ENCODE results near the gene PLXNB1.

PLXNB1 gene

DNA sequence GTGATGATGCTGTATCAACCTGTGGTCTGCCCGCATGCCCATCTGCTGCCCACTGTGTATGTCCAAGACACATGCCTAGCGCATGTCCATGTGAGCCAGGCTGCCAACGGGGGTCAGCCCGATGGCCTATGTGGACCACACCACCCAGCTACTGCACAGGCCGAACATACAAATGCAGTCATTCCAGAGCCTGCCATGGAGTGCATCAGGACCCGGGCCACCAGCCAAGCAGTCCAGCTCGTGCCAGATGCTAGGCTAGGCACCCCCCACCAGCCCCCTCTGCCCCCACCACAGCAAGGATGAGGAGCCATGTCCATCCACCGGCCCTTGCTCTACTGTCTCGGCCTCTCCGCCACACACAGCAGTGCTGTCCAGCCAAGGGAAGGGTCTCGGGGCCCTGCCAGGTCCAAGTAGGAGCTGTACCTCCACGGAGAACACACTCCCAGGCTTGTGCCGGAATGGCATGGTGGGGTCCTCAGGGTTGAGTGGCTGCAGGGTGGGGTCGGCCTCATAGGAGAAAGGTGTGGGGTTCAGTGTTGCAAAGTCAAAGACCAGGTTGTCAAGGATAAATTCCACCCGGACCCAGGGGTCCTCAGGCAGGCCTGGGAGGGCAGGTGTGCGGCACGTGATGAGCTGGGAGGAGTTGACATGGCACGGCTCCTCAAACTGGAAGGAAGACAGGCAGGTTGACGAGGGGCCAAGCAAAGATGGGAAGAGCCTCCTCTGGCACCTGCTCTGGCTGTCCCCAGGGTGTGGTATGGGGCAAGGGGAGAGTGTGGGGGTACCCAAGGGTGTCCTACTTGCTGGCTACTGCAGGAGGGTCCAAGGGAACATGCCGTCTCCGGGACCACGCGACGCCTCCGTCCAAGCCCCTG, 15.3 kb downstream of the PLXNB1 start:
- Histone ChIP-seq H3K4me2 (ENCODE audit: low read length) (no peak overlapping the region), H3K9me3 (ENCODE audit: low read length) (no peaks in the 10 kb centered on the region), H3K4me1 (ENCODE audit: insufficient read depth, low read length, severe bottlenecking) (no peaks in the 10 kb centered on the region), H4K20me1 (ENCODE audit: insufficient read depth, low read length) (no peaks in the 10 kb centered on the region), H2AFZ (ENCODE audit: low read length) (no peak overlapping the region), H3F3A (ENCODE audit: insufficient read depth, low read length) (no peaks in the 10 kb centered on the region), H3K36me3 (ENCODE audit: insufficient read depth, low read length) (no peaks in the 10 kb centered on the region), H3K79me2 (ENCODE audit: insufficient read depth, low read length) (no peaks in the 10 kb centered on the region), H3K9me2 (ENCODE audit: low read depth, low read length) (no peaks in the 10 kb centered on the region), H3K27me3 (ENCODE audit: insufficient read depth, low read length) (peaks cover 6% of the 10 kb centered on the region; the same call in 1 of the 2 replicates), H3K4me3 (ENCODE audit: low read depth, low read length, poor library complexity, severe bottlenecking) (no peak overlapping the region), H3K9ac (ENCODE audit: low read length) (no peak overlapping the region), H3K27ac (ENCODE audit: low read depth, low read length, poor library complexity, severe bottlenecking) (no peak overlapping the region)
- TF ChIP-seq, protein P1, sequence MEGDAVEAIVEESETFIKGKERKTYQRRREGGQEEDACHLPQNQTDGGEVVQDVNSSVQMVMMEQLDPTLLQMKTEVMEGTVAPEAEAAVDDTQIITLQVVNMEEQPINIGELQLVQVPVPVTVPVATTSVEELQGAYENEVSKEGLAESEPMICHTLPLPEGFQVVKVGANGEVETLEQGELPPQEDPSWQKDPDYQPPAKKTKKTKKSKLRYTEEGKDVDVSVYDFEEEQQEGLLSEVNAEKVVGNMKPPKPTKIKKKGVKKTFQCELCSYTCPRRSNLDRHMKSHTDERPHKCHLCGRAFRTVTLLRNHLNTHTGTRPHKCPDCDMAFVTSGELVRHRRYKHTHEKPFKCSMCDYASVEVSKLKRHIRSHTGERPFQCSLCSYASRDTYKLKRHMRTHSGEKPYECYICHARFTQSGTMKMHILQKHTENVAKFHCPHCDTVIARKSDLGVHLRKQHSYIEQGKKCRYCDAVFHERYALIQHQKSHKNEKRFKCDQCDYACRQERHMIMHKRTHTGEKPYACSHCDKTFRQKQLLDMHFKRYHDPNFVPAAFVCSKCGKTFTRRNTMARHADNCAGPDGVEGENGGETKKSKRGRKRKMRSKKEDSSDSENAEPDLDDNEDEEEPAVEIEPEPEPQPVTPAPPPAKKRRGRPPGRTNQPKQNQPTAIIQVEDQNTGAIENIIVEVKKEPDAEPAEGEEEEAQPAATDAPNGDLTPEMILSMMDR (IDR thresholded peaks at IDR 0.05; ENCODE audit: low read length), result no peak
- TF ChIP-seq EZH2 (IDR thresholded peaks at IDR 0.05; ENCODE audit: borderline replicate concordance, low read length), result no peak

DNA sequence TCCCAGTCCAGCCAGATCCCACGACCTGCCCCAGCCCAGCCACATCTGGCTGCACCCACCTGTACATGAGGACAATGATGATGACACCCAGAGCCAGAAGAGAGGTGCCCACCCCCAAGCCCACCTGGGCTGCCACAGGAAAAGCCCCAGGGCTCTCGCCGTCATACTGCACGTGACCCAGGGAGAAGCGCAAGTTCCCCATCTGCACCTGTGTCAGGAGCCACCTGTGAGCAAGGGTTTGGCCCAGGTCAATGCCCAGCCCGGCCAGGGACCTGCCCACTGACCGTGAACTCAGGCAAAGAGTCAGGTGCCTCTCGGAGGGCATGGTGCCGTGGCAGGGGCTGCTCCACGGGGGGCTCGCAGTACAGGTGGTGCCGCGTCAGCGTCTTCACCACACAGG, 16.3 kb downstream of the PLXNB1 start:
- no peaks in the 10 kb centered on the region for H3K4me1 ChIP-seq (ENCODE audit: insufficient read depth, low read length, severe bottlenecking)
- H2AFZ ChIP-seq (ENCODE audit: low read length), result no peak overlapping the region
- no peaks in the 10 kb centered on the region for H3K9me2 ChIP-seq (ENCODE audit: low read depth, low read length)
- no peak overlapping the region for H3K27ac ChIP-seq (ENCODE audit: low read depth, low read length, poor library complexity, severe bottlenecking)
- no peak overlapping the region for H3K4me2 ChIP-seq (ENCODE audit: low read length)
- H3K36me3 ChIP-seq (ENCODE audit: insufficient read depth, low read length), result no peaks in the 10 kb centered on the region
- H3K27me3 ChIP-seq (ENCODE audit: insufficient read depth, low read length), result peaks cover 6% of the 10 kb centered on the region; the same call in 1 of the 2 replicates
- no peaks in the 10 kb centered on the region for H3K9me3 ChIP-seq (ENCODE audit: low read length)
- H3K4me3 ChIP-seq (ENCODE audit: low read depth, low read length, poor library complexity, severe bottlenecking), result no peak overlapping the region
- H4K20me1 ChIP-seq (ENCODE audit: insufficient read depth, low read length), result no peaks in the 10 kb centered on the region
- H3F3A ChIP-seq (ENCODE audit: insufficient read depth, low read length), result no peaks in the 10 kb centered on the region
- H3K79me2 ChIP-seq (ENCODE audit: insufficient read depth, low read length), result no peaks in the 10 kb centered on the region
- no peak for TF ChIP-seq EZH2 (IDR thresholded peaks at IDR 0.05; ENCODE audit: borderline replicate concordance, low read length)
- TF ChIP-seq, protein P1 (IDR thresholded peaks at IDR 0.05; ENCODE audit: low read length), result no peak
- no peak overlapping the region for H3K9ac ChIP-seq (ENCODE audit: low read length)

DNA sequence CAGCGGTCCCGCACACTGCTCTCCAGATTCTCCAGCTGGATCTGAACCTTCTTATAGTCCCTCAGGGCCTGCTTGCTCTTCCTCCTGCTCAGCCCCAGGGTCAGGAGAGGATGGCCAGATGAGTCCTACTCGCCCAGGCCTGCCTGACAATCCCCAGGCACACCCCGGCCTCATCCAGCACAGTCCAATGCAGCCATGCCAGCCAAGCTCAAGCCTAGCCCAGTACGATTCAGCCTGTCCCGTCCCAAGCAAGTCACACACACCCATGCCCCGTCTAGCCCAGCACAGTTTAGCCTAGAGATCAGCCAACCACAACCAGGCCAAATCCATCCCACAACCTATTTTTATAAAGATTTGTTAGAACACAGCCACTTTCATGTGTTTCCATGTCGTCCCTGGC, 16.8 kb downstream of the PLXNB1 start:
- Histone ChIP-seq H3K79me2 (ENCODE audit: insufficient read depth, low read length) (no peaks in the 10 kb centered on the region), H3K27ac (ENCODE audit: low read depth, low read length, poor library complexity, severe bottlenecking) (no peak overlapping the region), H3K9me2 (ENCODE audit: low read depth, low read length) (no peaks in the 10 kb centered on the region), H3K9ac (ENCODE audit: low read length) (no peak overlapping the region), H3F3A (ENCODE audit: insufficient read depth, low read length) (no peaks in the 10 kb centered on the region), H4K20me1 (ENCODE audit: insufficient read depth, low read length) (no peaks in the 10 kb centered on the region), H3K27me3 (ENCODE audit: insufficient read depth, low read length) (peaks cover 6% of the 10 kb centered on the region; the same call in 1 of the 2 replicates), H2AFZ (ENCODE audit: low read length) (no peak overlapping the region), H3K9me3 (ENCODE audit: low read length) (no peaks in the 10 kb centered on the region), H3K4me1 (ENCODE audit: insufficient read depth, low read length, severe bottlenecking) (no peaks in the 10 kb centered on the region), H3K4me2 (ENCODE audit: low read length) (no peak overlapping the region), H3K36me3 (ENCODE audit: insufficient read depth, low read length) (no peaks in the 10 kb centered on the region), H3K4me3 (ENCODE audit: low read depth, low read length, poor library complexity, severe bottlenecking) (no peak overlapping the region)
- TF ChIP-seq, protein P1 (IDR thresholded peaks at IDR 0.05; ENCODE audit: low read length), result no peak
- TF ChIP-seq EZH2 (IDR thresholded peaks at IDR 0.05; ENCODE audit: borderline replicate concordance, low read length), result no peak
